ENCODE measurements around the gene MAP6D1.

The MAP6D1 gene

GRCh38 chr3:183822631-183823030, 2.7 kb downstream of the MAP6D1 start:
- DNase-seq: no peak

GRCh38 chr3:183819831-183820230, 5.5 kb downstream of the MAP6D1 start:
- DNase-seq: no peak

GRCh38 chr3:183818706-183819624, 6.4 kb downstream of the MAP6D1 start:
- no peak for DNase-seq

GRCh38 chr3:183818041-183818620, 7.2 kb downstream of the MAP6D1 start:
- no peak for DNase-seq

GRCh38 chr3:183817639-183818038, 7.7 kb downstream of the MAP6D1 start:
- DNase-seq: no peak

GRCh38 chr3:183816681-183817510, 8.5 kb downstream of the MAP6D1 start:
- no peak for DNase-seq

- DNase-seq: no peak
Measured at GRCh38 chr3:183815951-183816475, 9.4 kb downstream of the MAP6D1 start.

GRCh38 chr3:183815563-183815940, 9.8 kb downstream of the MAP6D1 start:
- no peak for DNase-seq

GRCh38 chr3:183814240-183814639, 11.1 kb downstream of the MAP6D1 start:
- DNase-seq: no peak

GRCh38 chr3:183812761-183813445, 12.5 kb downstream of the MAP6D1 start:
- no peak for DNase-seq

- DNase-seq: no peak
Measured at GRCh38 chr3:183811638-183812037, 13.7 kb downstream of the MAP6D1 start.

- no peak for DNase-seq
Measured at GRCh38 chr3:183810643-183811594, 14.5 kb downstream of the MAP6D1 start.

GRCh38 chr3:183809270-183809669, 16.1 kb downstream of the MAP6D1 start:
- no peak for DNase-seq

GRCh38 chr3:183808355-183808754, 17.0 kb downstream of the MAP6D1 start:
- DNase-seq: no peak

GRCh38 chr3:183807881-183808280, 17.5 kb downstream of the MAP6D1 start:
- DNase-seq: no peak

GRCh38 chr3:183807209-183807728, 18.1 kb downstream of the MAP6D1 start:
- no peak for DNase-seq

- DNase-seq: no peak
Measured at GRCh38 chr3:183802989-183803388, 22.4 kb downstream of the MAP6D1 start.

GRCh38 chr3:183801601-183802000, 23.8 kb downstream of the MAP6D1 start:
- no peak for DNase-seq

GRCh38 chr3:183800243-183800863, 25.0 kb downstream of the MAP6D1 start:
- DNase-seq: no peak

GRCh38 chr3:183799461-183799860, 25.9 kb downstream of the MAP6D1 start:
- no peak for DNase-seq

- DNase-seq: no peak
Measured at GRCh38 chr3:183797996-183798395, 27.4 kb downstream of the MAP6D1 start.

All from stimulated activated CD4-positive, alpha-beta T cell treated with anti-CD3 and anti-CD28 coated beads, Interleukin-15, amount 100 ng/mL, for 24 hours (primary cell).